Fibroblast of lung (primary cell): ENCODE measurements around the gene DUSP9. TPM values are rescaled to one million over a fixed set of nuclear protein-coding genes. Genes with fewer than 3 reads are reported as not detected.

Experiments used
- DNase-seq, 2 donors: peaks; one replicate each; pipeline versions ENCODE4 v3.0.0 to v3.0.0-alpha.2; 2010; ENCODE audit warnings: low read depth in 2 of 2
- H2AFZ ChIP-seq: 2 replicates; pipeline ENCODE4 v1.5.1; 2012; ENCODE audit warnings: low read length, control low read depth, inconsistent platforms
- H3K27ac ChIP-seq: 2 replicates; pipeline ENCODE4 v1.5.1; 2011; ENCODE audit warnings: low read length, control low read depth; ENCODE audit not compliant: insufficient read depth
- H3K27me3 ChIP-seq: 2 replicates; pipeline ENCODE4 v1.5.1; 2011; ENCODE audit warnings: mild to moderate bottlenecking, low read length; ENCODE audit not compliant: control insufficient read depth, insufficient read depth
- H3K36me3 ChIP-seq: 2 replicates; pipeline ENCODE4 v1.5.1; 2011; ENCODE audit warnings: low read length; ENCODE audit not compliant: control insufficient read depth, insufficient read depth
- H3K4me1 ChIP-seq: 2 replicates; pipeline ENCODE4 v1.5.1; 2011; ENCODE audit warnings: low read length; ENCODE audit not compliant: control insufficient read depth, insufficient read depth; ENCODE audit errors: extremely low read depth
- H3K4me2 ChIP-seq: 2 replicates; pipeline ENCODE4 v1.5.1; 2011; ENCODE audit warnings: low read length, control low read depth; ENCODE audit not compliant: insufficient read depth; ENCODE audit errors: extremely low read depth
- H3K4me3 ChIP-seq, 4 experiments: fragments of 200-600 bp in 1 of 4; sonication (generic) in 1 of 4; replicated peaks in 1 of 4; 2 replicates each; pipeline ENCODE4 v1.5.1; 2011 to 2016; ENCODE audit warnings: low read length in 4 of 4, low read depth in 3 of 4, mild to moderate bottlenecking in 3 of 4, control low read depth in 2 of 4, inconsistent platforms in 1 of 4, mixed read lengths in 1 of 4; ENCODE audit not compliant: insufficient read depth in 1 of 4; ENCODE audit errors: control extremely low read depth in 1 of 4
- H3K79me2 ChIP-seq: 2 replicates; pipeline ENCODE4 v1.5.1; 2012; ENCODE audit warnings: mild to moderate bottlenecking, low read length, inconsistent platforms; ENCODE audit not compliant: control insufficient read depth, insufficient read depth
- H3K9ac ChIP-seq: 2 replicates; pipeline ENCODE4 v1.5.1; 2011; ENCODE audit warnings: mild to moderate bottlenecking, low read length, control low read depth; ENCODE audit not compliant: insufficient read depth
- H3K9me3 ChIP-seq: 2 replicates; pipeline ENCODE4 v1.5.1; 2012; ENCODE audit warnings: low read depth, low read length; ENCODE audit not compliant: control insufficient read depth, insufficient read depth
- H4K20me1 ChIP-seq: 2 replicates; pipeline ENCODE4 v1.5.1; 2011; ENCODE audit warnings: low read length; ENCODE audit not compliant: control insufficient read depth, insufficient read depth; ENCODE audit errors: extremely low read depth
- EZH2 ChIP-seq: IDR thresholded peaks from 2 replicates; pipeline ENCODE4 v1.5.1; 2012; ENCODE audit warnings: low read length, control low read depth, mild to moderate bottlenecking; ENCODE audit errors: missing control alignments
- polyA plus RNA-seq, 2 donors: library from polyadenylated mRNA; depleted of rRNA in 1 of 2; stranded (reverse) in 1 of 2; unstranded in 1 of 2; fragments of >200 nt; gene quantifications; 2 replicates each; pipeline ENCODE4 v1.2.1, GENCODE V29; 2011 to 2012; ENCODE audit warnings: missing spikeins in 1 of 2
- total RNA-seq: library from RNA; depleted of rRNA; stranded (reverse); fragments of >200 nt; gene quantifications from 2 replicates; pipeline ENCODE4 v1.2.1, GENCODE V29; 2014
- TF ChIP-seq, protein P1 (sequence below), 2 donors: IDR thresholded peaks in 1 of 2; conservative IDR thresholded peaks in 1 of 2; 1 replicate in 1 of 2; 2 replicates in 1 of 2; pipeline ENCODE4 v1.5.1; 2011 to 2012; ENCODE audit warnings: low read length in 2 of 2, control low read depth in 1 of 2, inconsistent platforms in 1 of 2, low read depth in 1 of 2, mild to moderate bottlenecking in 1 of 2

Gene DUSP9
- total and polyA plus RNA-seq, 2 donors (not counting 1 experiment from before 2014, with no cell fraction given): not detected

DNA sequence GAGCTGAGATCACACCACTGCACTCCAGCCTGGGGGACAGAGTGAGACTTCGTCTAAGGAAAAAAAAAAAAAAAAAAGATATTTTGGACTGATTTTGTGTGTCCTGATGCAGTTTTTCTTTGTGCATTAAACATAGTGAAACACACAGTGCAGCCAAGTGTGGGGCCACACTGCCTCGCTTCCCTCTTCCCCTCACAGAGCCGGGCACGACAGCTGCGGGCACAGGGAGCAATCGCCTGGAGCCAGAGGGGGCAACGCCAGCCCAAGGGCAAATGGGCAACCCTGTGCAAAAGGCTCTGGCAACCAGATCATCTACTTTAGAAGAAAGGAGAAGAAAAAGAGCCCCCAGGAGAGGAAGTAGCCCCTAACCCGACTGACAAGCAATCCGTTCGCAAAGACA is 34.6 kb upstream of the DUSP9 start:
- H3K27me3 ChIP-seq: no peaks in the 10 kb centered on the region

GRCh38 chrX:153614818-153615217 is 32.2 kb upstream of the DUSP9 start:
- no peaks in the 10 kb centered on the region for H4K20me1 ChIP-seq
- no peak overlapping the region for H3K27ac ChIP-seq
- peaks cover 3% of the 10 kb centered on the region for H3K27me3 ChIP-seq
- TF ChIP-seq, protein P1, sequence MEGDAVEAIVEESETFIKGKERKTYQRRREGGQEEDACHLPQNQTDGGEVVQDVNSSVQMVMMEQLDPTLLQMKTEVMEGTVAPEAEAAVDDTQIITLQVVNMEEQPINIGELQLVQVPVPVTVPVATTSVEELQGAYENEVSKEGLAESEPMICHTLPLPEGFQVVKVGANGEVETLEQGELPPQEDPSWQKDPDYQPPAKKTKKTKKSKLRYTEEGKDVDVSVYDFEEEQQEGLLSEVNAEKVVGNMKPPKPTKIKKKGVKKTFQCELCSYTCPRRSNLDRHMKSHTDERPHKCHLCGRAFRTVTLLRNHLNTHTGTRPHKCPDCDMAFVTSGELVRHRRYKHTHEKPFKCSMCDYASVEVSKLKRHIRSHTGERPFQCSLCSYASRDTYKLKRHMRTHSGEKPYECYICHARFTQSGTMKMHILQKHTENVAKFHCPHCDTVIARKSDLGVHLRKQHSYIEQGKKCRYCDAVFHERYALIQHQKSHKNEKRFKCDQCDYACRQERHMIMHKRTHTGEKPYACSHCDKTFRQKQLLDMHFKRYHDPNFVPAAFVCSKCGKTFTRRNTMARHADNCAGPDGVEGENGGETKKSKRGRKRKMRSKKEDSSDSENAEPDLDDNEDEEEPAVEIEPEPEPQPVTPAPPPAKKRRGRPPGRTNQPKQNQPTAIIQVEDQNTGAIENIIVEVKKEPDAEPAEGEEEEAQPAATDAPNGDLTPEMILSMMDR (conservative IDR thresholded peaks at IDR 0.05 in 1 of 2, IDR thresholded peaks at IDR 0.05 in 1 of 2; ENCODE audit: low read depth in 1 of 2, low read length in 2 of 2): no peak
- no peak for TF ChIP-seq EZH2
- DNase-seq: no peak
- no peak overlapping the region for H3K9ac ChIP-seq
- H3K79me2 ChIP-seq: no peaks in the 10 kb centered on the region
- no peak overlapping the region for H2AFZ ChIP-seq
- H3K36me3 ChIP-seq: no peaks in the 10 kb centered on the region
- no peak overlapping the region for H3K4me2 ChIP-seq
- no peaks in the 10 kb centered on the region for H3K9me3 ChIP-seq
- no peak overlapping the region for H3K4me3 ChIP-seq
- no peaks in the 10 kb centered on the region for H3K4me1 ChIP-seq

More for the DNA sequence above, 34.6 kb upstream of the DUSP9 start:
- no peak for DNase-seq
- Histone ChIP-seq H3K4me3 (no peak overlapping the region), H3K27ac (no peak overlapping the region), H3K79me2 (no peaks in the 10 kb centered on the region), H3K4me1 (no peaks in the 10 kb centered on the region), H4K20me1 (no peaks in the 10 kb centered on the region), H3K4me2 (no peak overlapping the region), H3K9ac (no peak overlapping the region), H3K9me3 (no peaks in the 10 kb centered on the region), H3K36me3 (no peaks in the 10 kb centered on the region), H2AFZ (no peak overlapping the region)
- TF ChIP-seq, protein P1 (conservative IDR thresholded peaks at IDR 0.05 in 1 of 2, IDR thresholded peaks at IDR 0.05 in 1 of 2; ENCODE audit: low read depth in 1 of 2, low read length in 2 of 2): no peak
- TF ChIP-seq EZH2: no peak

DNA sequence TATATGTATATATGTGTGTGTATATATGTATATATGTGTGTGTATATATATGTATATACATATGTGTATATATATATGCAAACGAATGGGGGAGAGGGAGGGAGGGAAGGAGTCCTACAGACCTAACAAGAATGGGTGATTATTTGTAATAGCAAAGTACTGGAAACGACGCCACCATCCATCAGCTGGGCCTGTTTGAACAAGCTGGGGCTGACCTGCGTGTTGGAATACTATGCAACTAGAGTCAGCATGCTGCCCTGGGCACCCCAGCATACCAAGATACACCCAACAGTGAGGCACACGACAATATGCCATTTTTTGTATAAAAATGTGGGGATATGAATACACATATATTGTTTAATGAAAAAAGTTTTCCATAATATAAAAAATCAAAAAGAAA is 26.4 kb upstream of the DUSP9 start:
- Histone ChIP-seq H3K27me3 (peaks cover 3% of the 10 kb centered on the region), H3K27ac (no peak overlapping the region), H3K4me3 (no peak overlapping the region), H3K36me3 (no peaks in the 10 kb centered on the region), H4K20me1 (no peaks in the 10 kb centered on the region), H2AFZ (no peak overlapping the region), H3K4me2 (no peak overlapping the region), H3K9ac (no peak overlapping the region), H3K4me1 (no peaks in the 10 kb centered on the region), H3K9me3 (no peaks in the 10 kb centered on the region), H3K79me2 (no peaks in the 10 kb centered on the region)
- no peak for DNase-seq
- TF ChIP-seq EZH2: no peak
- TF ChIP-seq, protein P1 (conservative IDR thresholded peaks at IDR 0.05 in 1 of 2, IDR thresholded peaks at IDR 0.05 in 1 of 2; ENCODE audit: low read depth in 1 of 2, low read length in 2 of 2): no peak
